GM10266 (cell line): ENCODE results near the gene XRCC3.

Experiments
- DNase-seq: peaks from one replicate; pipeline ENCODE4 v3.0.0; 2012; ENCODE audit errors: extremely low spot score
- CTCF ChIP-seq: IDR thresholded peaks from 2 replicates; pipeline ENCODE4 v1.5.1; 2012; ENCODE audit warnings: mild to moderate bottlenecking, low read depth; ENCODE audit not compliant: control insufficient read depth, insufficient read depth; ENCODE audit errors: missing control alignments

XRCC3 gene

GRCh38 chr14:103671911-103672310 lies 43.3 kb downstream of the XRCC3 start:
- no peak for DNase-seq
- TF ChIP-seq CTCF: no peak

DNA sequence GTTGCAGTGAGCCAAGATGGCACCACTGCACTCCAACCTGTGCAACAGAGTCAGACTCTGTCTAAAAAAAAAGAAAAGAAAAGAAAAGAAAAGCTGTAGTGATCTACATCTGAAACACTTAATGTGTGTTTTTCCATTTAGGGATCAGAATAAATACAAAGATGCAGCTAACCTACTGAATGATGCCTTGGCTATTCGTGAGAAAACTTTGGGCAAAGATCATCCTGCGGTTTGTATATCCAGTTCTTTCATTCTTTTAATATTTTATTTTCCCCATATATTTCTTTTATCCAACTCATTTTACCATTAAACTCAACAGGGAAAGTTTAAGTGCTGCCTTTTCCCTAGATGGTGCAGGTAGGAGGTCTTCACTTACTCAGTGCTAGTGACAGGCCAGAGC lies 45.9 kb downstream of the XRCC3 start:
- DNase-seq: no peak
- TF ChIP-seq CTCF: no peak

DNA sequence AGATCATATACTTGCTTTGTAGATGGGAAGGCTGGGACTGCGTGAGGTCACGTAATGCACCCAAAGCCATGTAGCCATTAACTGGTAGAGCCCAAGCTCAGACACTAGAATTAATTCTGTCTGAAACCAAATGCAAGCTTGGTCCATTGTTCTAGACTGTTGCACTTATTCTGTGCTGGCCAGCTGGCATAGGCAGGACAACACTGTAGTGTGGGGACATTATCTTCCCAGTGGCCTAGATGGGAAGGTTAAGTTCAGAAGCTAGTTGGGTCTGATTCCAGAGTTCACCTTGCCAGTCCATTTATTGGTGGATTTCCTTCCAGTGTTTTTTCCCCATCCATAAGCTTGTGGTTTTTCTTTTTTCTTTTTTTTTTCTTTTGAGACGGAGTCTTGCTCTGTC lies 47.1 kb downstream of the XRCC3 start:
- DNase-seq: no peak
- no peak for TF ChIP-seq CTCF

- TF ChIP-seq CTCF: no peak
- DNase-seq: no peak
Measured at GRCh38 chr14:103667671-103668070, 47.6 kb downstream of the XRCC3 start.

DNA sequence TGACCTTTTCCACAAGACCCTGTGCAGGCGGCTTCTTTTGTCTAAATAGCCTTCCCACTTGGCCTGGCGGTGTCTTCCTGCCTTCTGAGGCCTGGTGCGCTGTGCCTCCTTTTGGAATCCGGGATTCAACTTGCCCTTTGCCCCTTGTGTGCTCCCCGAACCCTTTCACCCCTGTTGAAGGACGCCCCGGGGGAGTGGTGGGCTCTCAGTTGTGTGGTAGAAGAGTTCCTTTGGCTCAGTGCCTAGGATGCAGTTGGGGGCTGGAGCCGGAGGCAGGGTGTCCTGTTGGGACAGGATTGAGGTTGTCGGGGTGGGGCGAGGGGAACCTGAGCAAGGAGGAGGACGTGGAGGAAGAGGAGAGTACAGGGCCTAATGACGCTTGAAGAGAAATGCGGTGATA lies 51.7 kb downstream of the XRCC3 start:
- no peak for TF ChIP-seq CTCF
- no peak for DNase-seq

- TF ChIP-seq CTCF: no peak
- no peak for DNase-seq
Measured at GRCh38 chr14:103662591-103662990, 52.7 kb downstream of the XRCC3 start.

GRCh38 chr14:103662029-103662428 lies 53.2 kb downstream of the XRCC3 start:
- TF ChIP-seq CTCF: no peak
- no peak for DNase-seq
